HG03342 (cell line): Measurements from ENCODE around the gene ETNK2.

Experiments used
- ATAC-seq: cut with Tn5 transposase; IDR thresholded peaks from one replicate; pipeline ENCODE4 v1.9.1; 2021; ENCODE audit warnings: mild to moderate bottlenecking, moderate library complexity; ENCODE audit not compliant: unreplicated experiment

Gene ETNK2

GRCh38 chr1:204178487-204179281 lies 26.8 kb upstream of the ETNK2 start:
- no peak for ATAC-seq

DNA sequence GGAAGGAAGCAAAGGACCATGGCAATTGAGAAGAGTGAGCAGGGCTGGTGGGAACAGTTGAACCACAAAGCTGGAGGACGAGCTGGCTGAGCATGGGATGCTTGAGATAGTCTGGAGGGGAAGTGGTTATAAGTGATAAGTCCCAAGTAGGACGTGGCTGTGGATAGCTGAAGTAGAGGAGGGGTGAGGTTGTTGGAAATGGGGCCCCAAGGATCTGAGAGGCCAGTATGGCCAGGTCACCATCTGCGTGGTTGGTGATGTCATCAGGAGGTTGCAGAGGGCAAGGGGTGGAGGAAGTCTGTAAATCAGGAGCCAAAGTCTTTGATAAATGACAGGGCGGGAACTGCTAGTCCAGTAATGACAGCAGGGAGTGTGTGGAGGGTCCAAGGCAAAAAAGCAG lies 25.3 kb upstream of the ETNK2 start:
- ATAC-seq, result no peak

GRCh38 chr1:204176049-204176448 lies 24.2 kb upstream of the ETNK2 start:
- ATAC-seq, result no peak

DNA sequence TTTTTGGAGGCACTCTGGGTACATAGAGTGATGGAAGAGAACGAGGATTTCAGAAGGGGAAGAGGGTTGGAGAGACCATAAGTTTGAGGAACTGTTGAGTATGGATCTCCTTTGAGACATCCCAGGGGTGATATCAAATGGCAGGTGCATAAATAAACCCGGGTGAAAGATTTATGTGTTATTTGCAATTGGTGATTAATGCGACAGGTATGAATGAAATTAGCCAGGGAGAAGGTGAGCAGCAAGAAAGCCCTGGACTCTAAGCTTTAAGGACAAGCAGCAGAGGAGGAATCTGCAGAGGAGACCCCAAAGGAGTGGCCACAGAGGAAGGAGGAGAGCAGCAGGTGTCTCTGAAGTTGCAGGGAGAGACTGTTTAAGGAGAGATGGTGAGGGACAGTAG lies 23.1 kb upstream of the ETNK2 start:
- no peak for ATAC-seq

DNA sequence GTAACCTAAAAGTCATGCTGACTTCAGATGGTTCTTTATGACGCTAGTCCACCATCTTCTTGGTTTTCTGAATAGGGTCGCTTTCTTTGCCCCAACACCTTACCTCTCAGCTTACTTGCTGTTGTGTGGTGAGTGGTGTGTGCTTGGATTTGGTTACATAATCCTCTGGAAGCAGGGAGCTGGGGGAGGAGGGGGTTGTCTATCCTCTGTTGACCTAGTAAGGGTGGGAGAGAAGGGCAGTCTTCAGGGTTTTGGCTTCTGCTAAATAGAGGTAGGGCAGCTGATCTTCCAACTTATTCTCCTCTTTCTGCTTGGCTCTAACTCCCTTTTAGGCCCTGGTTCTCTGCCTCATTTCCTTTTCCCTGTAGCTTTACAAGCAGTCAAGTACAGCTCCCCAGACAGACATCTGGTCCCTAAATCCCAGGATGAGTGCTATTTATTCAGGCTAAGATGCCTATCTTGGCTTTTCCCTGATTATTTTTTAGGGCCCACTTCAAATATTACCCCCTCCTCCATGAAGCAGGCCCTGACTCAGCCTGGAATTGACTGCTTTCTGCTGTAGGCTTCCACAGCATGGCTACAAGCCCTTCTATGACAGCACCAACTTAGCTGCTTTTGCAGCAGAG lies 20.7 kb upstream of the ETNK2 start:
- ATAC-seq, result no peak

DNA sequence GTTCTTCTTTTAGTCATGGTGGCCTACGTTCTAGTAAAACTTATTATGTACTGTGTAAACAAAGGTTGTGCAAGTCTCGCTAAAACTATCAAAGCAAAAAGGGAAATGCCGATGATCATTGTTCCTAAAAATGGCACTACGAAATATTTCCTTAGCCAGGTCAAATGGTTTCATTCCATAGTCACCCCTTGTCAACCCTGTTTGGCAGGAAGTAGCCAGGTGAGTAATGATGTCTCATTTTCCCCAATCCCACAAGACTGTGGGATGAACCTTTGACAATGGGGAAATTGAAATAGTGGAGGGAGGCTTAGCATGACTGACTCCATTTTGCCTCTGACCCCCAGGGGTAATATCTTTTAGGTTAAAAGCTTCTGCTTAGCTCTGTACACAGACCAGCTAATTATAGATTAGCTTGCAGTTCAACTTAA lies 19.9 kb upstream of the ETNK2 start:
- no peak for ATAC-seq

DNA sequence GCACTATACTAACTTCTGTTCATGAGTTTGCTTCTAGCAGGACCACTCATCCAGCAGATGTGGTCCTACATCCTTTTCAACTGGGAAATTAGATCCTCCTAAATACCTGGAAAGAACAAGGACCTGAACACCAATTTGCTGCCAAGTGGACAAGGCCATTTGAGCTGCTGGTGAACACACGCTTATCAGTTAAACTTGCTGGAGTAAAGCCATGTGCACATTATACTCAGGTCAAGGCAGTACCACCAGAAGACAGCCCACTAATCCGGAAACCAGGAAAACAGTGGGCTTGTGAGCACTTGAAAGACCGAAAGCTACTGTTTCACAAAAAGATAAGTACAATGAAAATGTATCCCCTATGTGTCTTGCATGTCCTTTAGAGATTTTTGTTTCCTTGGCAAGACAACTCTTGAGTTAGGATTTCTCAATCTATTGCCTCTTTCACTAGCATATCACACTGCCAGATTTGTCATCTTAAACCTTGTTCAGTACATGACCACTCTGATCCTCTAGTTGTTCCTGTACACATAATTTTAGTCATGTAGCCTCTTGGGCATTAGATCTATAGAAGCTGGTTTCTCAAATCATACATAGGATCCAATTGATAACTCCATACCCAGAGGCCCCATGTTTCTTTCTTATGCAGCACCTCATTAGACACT lies 18.8 kb upstream of the ETNK2 start:
- no peak for ATAC-seq

- ATAC-seq, result no peak
Measured at GRCh38 chr1:204169858-204170257, 18.0 kb upstream of the ETNK2 start.

DNA sequence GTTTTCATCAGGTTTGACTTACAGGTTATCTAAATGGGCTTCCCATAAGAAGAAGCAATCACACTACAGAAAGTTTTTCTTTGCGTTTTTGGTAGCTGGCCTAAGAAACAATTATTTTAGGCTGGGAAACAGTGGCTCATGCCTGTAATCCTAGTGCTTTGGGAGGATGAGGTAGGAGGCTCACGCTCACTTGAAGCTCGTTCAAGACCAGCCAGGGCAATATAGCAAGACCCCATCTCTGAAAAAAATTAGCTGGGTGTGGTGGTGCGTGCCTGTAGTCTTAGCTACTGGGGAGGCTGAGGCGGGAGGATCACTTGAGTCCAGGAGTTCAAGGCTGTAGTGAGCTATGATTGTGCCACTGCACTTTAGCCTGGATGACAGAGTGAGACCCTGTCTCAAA lies 15.9 kb upstream of the ETNK2 start:
- ATAC-seq, result no peak

DNA sequence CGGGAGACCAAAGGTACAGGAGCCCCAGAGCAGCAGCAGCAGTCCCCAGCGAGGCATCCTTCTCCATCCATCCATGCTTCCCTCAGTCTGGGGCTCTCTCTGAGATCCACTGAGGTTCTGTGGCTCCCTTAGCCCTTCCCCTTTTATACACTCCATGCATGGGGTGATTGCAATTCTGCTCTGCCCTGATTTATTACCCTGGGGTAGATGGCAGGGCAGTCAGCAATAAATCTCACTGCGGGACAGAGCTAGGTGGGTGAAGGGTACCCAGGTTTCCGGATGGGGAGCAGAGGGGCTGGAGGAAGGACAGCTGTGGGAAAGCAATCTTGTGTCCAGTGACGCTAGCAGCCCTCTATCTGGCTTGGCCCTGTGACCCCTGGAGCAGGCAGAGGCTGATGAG lies 14.4 kb upstream of the ETNK2 start, which contains the start of gene REN:
REN (minus strand) TSS at position 119 of the 400 bp plus-strand sequence; CDS start at position 75, 44 bp downstream.
- no peak for ATAC-seq

DNA sequence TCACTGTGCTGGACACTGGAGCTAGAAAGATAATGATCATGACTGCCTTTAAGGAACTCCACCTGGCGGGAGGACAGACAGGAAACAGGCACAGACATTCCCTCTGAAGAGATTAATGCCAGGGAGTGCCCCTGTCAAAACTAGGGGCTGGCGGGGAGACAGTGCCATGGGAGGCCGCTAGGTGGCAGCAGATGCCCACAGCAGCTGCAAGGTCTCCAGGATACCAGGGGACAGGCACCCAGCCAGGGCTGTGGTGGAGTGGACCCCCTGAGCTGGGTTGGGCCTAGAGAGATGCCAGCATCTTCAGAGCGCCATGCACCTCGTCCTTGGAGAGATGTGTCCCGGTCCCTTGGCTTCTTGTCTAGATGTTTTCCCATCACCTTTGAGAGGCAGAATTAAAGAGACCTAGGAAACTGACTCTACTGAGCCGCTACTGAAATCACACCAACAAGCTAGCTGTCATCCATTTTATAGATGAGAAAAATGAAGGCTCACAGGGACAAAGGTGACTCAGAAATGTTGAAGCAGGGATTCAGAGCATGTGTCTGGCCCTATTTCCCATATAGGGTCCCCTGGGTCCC lies 10.7 kb upstream of the ETNK2 start:
- peak; percentile 63 for ATAC-seq

GRCh38 chr1:204161609-204162493 lies 10.0 kb upstream of the ETNK2 start:
- ATAC-seq, result no peak

DNA sequence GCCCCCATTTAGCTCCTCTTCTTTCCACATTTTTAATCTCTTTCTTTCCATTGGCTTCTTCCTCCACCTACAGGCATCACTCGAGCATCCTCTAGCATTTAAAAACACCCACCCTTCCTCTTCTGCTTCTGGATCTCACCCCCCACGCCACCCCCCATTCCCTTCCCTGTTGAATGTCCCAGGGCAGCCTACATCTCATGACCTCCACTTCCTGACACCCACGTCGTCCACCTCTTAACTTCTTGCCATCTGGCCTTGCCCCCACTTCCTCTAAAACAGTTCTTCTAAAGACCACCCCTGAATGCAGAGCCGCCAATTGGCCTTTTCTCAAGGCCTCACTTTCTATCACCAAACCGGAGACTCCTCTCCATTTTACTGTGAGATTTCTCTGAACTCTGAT lies 6.1 kb upstream of the ETNK2 start:
- no peak for ATAC-seq

DNA sequence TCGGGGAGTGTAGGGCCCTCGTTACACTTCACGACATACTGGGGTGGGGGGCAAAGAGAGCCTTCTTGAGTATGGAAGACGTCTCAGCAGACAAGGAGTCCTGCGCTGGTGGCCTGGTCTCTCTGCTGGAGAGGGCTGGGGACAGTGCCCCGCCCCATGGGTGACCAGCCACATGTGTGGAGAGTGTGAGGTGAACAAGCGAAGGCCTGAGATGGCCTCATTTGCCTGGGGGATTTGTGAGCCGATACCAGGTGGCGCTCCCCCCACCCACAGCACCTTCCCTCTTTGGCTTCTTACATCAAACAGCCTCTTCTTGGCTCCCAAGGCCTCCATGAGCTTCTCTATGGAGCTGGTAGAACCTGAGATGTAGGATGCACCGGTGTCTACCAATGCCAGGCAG lies 4.0 kb upstream of the ETNK2 start:
- no peak for ATAC-seq

DNA sequence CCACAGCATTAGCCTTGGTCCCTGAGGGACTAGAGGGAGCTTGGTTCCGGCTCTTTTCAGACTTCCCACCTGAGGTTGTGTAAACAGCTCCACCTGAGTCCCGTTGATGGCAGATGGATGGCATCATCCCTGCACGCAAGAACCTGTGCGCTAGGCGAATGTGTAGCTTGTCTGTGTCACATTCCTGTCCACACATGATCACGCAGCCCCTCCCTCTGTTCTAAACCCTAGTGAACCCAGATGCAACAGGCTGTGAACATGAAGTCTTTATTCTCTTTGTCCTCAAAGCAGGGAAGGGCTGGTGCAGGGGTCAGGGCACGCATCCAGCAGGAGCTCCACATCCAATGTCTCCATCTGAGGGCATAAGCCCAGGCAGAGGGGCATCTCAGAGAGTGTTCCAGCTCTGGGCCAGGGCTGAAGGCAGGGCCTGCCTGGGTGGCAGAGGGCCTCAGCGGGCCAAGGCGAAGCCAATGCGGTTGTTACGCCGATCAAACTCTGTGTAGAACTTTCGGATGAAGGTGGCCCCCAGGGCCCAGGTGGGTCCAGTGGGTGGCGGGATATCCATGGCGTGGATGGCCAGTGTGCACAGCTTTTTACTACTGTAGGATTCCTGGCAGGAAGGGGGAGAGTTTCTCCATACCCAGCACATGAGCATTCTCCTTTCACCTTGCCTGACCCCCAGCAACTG lies 2.9 kb upstream of the ETNK2 start:
- ATAC-seq, result no peak

- ATAC-seq, result no peak
Measured at GRCh38 chr1:204153667-204154066, 1.8 kb upstream of the ETNK2 start.

- ATAC-seq, result no peak
Measured at GRCh38 chr1:204152310-204153044, 633 bp upstream of the ETNK2 start.

DNA sequence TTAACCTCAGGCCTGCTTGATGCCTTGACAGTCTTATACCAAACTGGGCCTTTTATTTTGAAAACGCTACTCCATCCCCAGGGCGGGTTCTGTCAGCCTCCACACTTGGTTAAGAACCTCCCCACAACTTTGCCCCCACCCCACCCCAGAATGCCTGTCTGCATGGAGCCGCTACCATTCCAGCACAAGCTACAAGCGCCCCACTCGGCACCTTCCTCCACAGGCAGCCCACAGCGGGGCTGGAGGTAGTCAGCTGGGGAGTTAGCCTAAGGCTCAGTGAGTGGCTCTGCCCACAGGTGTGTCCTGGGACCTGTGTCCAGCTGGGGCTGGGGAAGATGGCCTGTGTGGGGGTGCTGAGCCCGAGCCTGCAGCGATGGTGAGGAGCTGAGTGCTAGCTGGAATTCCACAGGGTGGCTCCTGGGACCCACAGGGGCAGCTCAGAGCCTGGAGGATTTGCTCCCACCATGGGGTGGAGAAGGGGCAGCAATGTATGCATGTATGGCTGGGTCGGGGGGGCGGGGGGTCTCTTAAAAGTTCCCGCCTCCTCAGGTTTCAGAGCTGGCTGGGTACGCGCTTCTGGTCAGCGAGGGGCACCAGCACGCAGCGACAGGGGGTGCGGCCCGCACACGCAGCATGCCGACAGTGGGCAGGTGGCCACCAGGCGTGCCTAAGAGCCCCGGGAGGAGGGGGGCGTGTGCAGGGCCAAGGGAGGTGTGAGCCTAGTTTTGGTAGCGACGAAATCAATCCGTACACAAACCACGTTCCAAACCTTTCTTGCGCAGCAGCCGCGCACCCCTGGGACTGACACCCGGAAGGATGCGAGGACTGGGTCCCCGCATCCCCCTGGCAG lies 917 bp downstream of the ETNK2 start:
- no peak for ATAC-seq
